GM21528 (cell line): ENCODE data around the gene PEDS1.
"Not testable (repeated sequence)": the region's sequence is repeated elsewhere in the genome, so short reads cannot be mapped to it uniquely, and the experiment has no call there.

Source experiments
- ATAC-seq: cut with Tn5 transposase; IDR thresholded peaks from one replicate; pipeline ENCODE4 v1.9.1; 2021; ENCODE audit warnings: mild to moderate bottlenecking, moderate library complexity; ENCODE audit not compliant: unreplicated experiment, low FRiP score

The PEDS1 gene

GRCh38 chr20:50153500-50154377, at the start of gene PEDS1:
Gene PEDS1, minus strand, starts transcription at chr20:50153723. Its CDS starts 86 bp downstream, at chr20:50153637.
- ATAC-seq: peak; percentile 84

DNA sequence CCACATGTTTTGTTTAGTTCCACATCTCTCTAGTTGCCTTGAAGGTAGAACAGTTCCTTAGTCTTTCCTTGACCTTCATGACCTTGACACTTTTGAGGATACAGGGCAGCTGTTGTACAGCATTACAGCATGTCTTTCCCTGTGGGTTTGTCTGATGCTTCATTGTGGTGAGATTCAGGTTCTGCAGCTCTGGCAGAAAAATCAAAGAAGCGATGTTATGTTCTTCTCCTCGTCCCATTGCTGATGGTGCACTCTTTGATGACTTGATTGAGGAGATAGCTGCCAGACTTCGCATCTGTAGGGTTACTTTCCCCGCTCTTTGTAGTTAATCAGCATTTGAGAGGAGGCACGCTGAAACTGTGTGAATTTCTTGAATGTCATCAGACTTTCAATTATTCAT, 49.2 kb upstream of the PEDS1 start:
- no peak for ATAC-seq

DNA sequence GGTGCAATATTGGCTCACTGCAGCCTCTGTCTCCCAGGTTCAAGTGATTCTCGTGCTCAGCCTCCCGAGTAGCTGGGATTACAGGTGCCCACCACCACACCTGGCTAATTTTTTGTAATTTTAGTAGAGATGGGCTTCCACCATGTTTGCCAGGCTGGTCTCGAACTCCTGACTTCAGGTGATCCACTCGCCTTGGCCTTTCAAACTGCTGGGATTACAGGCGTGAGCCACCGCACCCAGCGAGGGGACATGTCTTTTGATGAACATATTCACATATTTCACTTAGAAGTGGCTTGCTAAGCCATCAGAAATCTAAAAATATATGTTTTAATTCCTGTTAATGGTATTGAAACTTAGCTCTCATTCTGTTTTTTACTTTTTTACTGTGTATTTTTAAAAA, 48.2 kb upstream of the PEDS1 start:
- not testable (repeated sequence) for ATAC-seq

DNA sequence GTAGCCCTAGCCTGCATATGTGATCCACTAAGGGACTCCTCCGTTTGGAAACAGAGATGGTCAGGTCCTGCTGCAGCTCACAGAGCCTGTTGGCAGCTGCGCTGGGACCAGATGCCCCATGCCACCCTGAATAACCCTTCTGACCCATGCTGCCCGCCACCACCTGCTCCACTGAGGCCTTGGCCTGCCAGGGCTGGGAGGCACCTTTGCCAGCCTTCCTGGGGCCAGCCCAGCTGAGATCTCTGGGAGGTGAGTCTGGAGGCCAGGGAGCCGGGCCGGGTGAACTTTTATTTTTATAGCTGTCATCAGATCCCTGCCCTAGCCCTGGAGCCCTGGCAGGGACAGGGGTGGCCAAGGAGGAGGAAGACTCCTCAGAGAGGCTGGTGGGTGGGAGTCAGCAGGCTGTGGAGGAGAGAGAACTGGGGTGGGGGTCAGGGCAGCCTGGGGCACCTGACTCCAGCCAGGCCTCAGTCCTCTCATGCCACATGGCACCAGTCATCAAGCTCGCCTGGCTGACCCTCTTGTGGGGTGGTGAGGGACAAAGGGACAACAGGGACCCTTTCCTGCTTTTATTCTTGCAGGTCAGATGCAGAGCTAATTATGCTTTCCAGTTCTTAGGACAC, 47.1 kb upstream of the PEDS1 start:
- no peak for ATAC-seq

DNA sequence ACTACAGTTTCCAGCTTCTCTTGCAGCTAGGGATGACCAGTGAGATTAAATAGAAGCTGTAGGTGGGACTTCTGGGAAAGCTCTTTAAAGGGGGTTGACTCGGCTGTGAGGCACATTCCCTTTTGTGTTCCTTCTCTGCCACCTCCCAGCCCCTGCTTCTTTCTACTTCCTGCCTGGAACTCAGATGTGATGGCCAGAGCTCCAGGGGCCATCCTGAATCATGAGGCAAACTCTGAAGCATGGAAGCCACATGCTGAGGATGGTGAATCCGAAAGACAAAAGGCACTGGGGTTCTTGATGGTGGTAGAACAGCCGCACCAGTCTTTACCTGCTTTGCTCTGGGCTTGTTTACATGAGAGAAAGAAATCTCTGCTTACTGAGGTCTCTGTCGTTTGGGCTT, 46.2 kb upstream of the PEDS1 start:
- no peak for ATAC-seq

DNA sequence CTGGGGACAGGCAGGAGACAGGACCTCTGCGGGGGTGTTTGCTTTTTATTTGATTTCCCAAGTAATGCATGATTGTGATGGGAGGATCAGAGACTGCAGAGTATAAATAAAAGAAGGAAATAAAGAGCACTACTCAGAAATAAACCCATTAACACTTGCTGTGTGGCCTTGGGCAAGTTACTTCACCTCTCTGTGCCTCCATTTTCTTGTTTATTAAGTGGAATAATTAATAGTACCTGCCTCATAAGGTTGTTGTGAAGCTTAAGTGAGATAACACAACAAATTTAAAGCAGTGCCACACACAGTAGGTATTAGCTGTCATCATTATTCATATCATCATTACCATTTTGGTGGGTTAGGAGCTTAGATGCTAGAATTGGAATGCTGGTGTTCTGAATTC, 45.2 kb upstream of the PEDS1 start:
- no peak for ATAC-seq

GRCh38 chr20:50198180-50198666, 44.7 kb upstream of the PEDS1 start:
- ATAC-seq: no peak

DNA sequence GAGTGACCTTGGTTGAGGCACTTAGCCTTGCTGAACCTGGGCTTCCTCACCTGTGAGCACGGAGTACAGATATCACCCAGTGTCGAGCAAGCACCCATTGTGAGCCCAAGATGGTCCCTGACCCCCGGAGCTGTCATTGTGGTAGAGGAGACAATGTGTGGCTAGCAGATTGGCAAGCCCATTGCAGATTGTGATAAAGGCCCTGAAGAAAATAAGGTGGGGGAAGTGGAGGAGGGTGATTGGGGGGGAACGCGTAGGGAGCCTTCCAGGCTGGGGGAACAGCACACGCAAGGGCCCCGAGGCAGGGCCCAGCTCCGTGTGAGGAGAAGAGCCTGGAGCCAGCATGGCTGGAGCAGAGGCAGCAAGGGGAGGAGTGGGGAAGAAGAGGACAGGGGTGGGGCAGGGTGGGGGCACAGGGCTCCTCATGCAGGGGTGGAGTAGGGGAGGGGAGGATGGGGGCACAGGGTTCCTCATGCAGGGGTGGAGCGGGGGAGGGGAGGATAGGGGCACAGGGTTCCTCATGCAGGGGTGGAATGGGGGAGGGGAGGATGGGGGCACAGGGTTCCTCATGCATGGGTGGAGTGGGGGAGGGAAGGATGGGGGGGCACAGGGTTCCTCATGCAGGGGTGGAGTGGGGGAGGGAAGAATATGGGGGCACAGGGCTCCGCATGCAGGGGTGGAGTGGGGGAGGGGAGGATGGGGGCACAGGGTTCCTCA, 44.1 kb upstream of the PEDS1 start:
- ATAC-seq: no peak

- no peak for ATAC-seq
Observed at GRCh38 chr20:50196896-50197295, 43.4 kb upstream of the PEDS1 start.

GRCh38 chr20:50196248-50196647, 42.7 kb upstream of the PEDS1 start:
- no peak for ATAC-seq

DNA sequence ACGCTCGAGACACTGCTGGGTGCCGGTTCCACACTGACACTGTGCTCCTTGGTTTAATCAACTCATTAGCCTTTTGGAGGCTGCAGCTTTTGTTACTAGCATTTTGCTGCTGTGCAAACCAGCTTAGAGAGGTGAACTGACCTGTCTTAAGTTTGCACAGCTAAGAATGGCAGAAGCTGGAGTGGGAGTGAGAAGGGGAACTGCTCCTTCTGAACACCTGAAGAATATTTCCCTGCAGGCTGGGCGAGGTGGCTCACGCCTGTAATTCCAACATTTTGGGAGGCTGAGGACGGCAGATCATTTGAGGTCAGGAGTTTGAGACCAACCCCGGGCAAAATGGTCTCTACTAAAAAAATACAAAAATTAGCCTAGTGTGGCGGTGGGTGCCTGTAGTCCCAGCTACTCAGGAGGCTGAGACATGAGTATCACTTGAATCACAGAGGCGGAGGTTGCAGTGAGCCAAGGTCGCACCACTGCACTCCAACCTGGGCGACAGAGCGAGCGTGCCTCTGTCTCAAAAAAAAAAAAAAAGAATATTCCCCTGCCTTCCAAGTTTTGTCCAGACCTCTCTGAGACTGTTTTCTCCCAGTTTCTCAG, 42.1 kb upstream of the PEDS1 start:
- ATAC-seq: no peak

DNA sequence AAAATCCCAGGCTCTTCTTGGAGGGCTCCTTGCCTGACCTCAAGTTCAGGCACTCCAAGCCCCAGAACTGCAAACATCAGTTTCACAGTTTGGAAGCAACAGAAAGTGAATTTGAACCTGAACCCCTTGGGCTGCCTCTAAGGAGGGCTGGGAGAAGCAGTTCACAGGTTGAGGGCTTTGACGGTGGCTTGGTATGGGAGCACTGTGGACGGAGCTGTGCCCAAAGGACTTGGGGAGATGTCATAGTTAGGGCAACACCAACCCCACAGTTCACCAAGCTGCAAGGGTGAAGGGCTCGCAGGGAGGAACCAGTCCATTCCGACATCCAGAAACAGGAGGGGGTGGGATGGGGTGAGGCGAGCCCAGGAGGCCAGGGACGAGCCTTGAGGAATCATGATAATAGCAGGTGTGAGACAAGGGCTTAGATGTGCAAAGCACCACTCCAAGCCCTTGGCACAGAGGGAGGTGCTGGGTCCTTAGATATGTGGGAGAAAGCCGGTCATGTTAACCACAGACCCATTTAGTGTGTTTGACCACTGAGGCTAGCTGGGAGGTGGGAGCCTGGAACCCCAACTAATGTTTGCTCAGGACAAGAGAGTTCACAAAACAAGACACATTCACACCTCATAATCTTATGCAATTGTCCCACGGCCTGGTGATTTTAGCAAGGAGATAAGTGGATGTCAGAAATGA, 41.5 kb upstream of the PEDS1 start:
- no peak for ATAC-seq

DNA sequence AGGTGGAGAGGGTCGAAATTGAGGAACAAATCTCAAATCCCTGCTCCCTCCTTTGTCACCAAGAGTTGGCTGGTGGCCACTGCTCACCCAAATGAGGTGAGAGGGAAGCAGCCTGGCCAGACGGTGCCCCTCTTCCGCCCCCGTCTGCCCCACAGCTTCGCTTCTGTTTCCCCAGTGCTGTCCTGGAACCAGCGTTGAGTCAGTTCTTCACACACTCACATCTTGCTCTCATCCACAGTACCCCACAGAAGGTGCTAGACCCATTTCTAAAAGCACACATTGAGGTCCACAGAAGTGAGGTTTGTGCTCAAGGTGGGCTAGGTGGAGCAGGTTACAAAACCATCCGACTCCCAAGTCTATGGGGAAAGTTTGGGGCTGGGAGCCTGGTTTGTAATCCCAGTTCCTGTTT, 40.9 kb upstream of the PEDS1 start:
- no peak for ATAC-seq

- ATAC-seq: no peak
Observed at GRCh38 chr20:50193836-50194421, 40.4 kb upstream of the PEDS1 start.

DNA sequence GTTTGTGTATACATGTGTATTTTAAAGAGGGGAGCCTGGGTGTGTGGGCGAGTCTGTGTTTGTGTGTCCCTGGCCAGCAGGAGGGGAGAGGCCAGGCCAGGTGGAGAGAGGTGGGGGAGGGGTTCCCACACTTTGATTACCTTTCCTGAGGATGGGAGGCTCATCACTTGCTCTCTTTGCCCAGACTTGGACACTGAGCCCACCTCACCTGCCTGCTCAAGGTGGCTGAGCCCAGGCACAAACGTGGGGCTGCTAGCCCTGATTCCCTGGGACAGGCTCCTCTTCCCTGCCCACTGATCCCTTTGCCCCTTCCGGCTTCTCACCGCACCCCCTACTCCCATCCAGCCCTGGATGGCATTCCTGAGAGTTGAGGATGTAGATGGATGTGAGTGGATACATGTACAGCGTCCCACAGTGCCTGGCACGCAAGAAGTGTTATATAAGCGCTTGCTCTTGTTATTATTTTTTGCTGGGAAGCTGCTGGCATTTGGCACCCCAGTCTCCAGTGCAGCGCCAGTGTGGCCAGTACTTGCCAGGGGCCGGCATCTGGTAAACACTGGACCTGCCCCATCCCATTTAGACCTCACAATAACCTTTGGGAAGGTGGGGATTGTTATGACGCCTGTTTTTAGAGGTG, 39.8 kb upstream of the PEDS1 start:
- ATAC-seq: no peak

- no peak for ATAC-seq
Observed at GRCh38 chr20:50192364-50193198, 39.1 kb upstream of the PEDS1 start.

DNA sequence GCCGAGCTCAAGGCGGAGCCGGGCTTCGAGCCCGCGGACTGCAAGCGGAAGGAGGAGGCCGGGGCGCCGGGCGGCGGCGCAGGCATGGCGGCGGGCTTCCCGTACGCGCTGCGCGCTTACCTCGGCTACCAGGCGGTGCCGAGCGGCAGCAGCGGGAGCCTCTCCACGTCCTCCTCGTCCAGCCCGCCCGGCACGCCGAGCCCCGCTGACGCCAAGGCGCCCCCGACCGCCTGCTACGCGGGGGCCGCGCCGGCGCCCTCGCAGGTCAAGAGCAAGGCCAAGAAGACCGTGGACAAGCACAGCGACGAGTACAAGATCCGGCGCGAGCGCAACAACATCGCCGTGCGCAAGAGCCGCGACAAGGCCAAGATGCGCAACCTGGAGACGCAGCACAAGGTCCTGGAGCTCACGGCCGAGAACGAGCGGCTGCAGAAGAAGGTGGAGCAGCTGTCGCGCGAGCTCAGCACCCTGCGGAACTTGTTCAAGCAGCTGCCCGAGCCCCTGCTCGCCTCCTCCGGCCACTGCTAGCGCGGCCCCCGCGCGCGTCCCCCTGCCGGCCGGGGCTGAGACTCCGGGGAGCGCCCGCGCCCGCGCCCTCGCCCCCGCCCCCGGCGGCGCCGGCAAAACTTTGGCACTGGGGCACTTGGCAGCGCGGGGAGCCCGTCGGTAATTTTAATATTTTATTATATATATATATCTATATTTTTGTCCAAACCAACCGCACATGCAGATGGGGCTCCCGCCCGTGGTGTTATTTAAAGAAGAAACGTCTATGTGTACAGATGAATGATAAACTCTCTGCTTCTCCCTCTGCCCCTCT, 38.2 kb upstream of the PEDS1 start:
- peak; percentile 19 for ATAC-seq
